Sciatic nerve (tissue), 2 donors: ENCODE results near the gene GPATCH2L. TPM values are rescaled to one million over a fixed set of nuclear protein-coding genes. Genes with fewer than 3 reads are reported as not detected.

Experiments
- ATAC-seq: fragments of 200-7000 bp; cut with Tn5 transposase; one replicate; pipeline ENCODE4 v1.9.1; 2020; ENCODE audit warnings: mild to moderate bottlenecking, moderate library complexity
- DNase-seq: peaks from one replicate; pipeline ENCODE4 v3.0.0-alpha.2; 2020; ENCODE audit warnings: low spot score
- intact Hi-C: fragments of 100-400 bp; cut with DNase I; formaldehyde crosslinking; loops from one replicate; pipeline ENCODE4 v1.14.2; 2022
- total RNA-seq: library from RNA; stranded (reverse); fragmentation: NEBNext Ultra II Directional; extraction: Animal tissue kit (Norgen Biotek cat#: 25700); gene quantifications from one replicate; pipeline ENCODE4 v1.2.1, GENCODE V29; 2021
- donor health status: DM: no; HTN: no; CAD: no.
- donor health status: DM: no; HTN: no; CAD: no.

Gene GPATCH2L
- total RNA-seq, 1 donor from 2014 or later = 59.8 TPM

- intact Hi-C loops = no loop called here
- ATAC-seq = no peak
- no peak for DNase-seq
These were observed 85.7 kb downstream of the GPATCH2L start for GRCh38 chr14:76237349-76237990.

GRCh38 chr14:76245097-76245496, 93.4 kb downstream of the GPATCH2L start:
- ATAC-seq (no peak), DNase-seq (no peak)
- intact Hi-C loops = no loop called here

- ATAC-seq (no peak), DNase-seq (no peak)
- intact Hi-C loops = no loop called here
These were observed 98.6 kb downstream of the GPATCH2L start for GRCh38 chr14:76250302-76250701.

GRCh38 chr14:76252471-76252870, 100.7 kb downstream of the GPATCH2L start:
- intact Hi-C loops = no loop called here
- ATAC-seq (no peak), DNase-seq (no peak)

- DNase-seq (no peak), ATAC-seq (no peak)
- intact Hi-C loops = no loop called here
These were observed 101.4 kb downstream of the GPATCH2L start for GRCh38 chr14:76253111-76253510.

- intact Hi-C loops = no loop called here
- no peak for DNase-seq
- no peak for ATAC-seq
These were observed 104.8 kb downstream of the GPATCH2L start for GRCh38 chr14:76256545-76256944.

- intact Hi-C loops = no loop called here
- peak; percentile 44 for ATAC-seq
These were observed 105.5 kb downstream of the GPATCH2L start for GRCh38 chr14:76257111-76257803.

GRCh38 chr14:76257842-76258397, 106.2 kb downstream of the GPATCH2L start:
- intact Hi-C loops = no loop called here
- no peak for DNase-seq
- no peak for ATAC-seq

More at GRCh38 chr14:76257111-76257803, 105.5 kb downstream of the GPATCH2L start:
- DNase-seq = no peak

- no peak for DNase-seq
These were observed 107.5 kb downstream of the GPATCH2L start for GRCh38 chr14:76259029-76259735.

GRCh38 chr14:76260749-76261148, 109.0 kb downstream of the GPATCH2L start:
- DNase-seq (no peak), ATAC-seq (no peak)
- intact Hi-C loops = no loop called here

More at GRCh38 chr14:76259029-76259735, 107.5 kb downstream of the GPATCH2L start:
- ATAC-seq = no peak
- intact Hi-C loops = no loop called here

- DNase-seq (no peak), ATAC-seq (peak; percentile 84)
- intact Hi-C loops = no loop called here
These were observed 109.7 kb downstream of the GPATCH2L start for GRCh38 chr14:76261371-76261811.

GRCh38 chr14:76262641-76263040, 110.9 kb downstream of the GPATCH2L start:
- intact Hi-C loops = no loop called here
- ATAC-seq (no peak), DNase-seq (no peak)

Other genes starting within 250 kb of the GPATCH2L start
- 31.7 TPM for gene TGFB3, start 169.9 kb upstream of the GPATCH2L start, total RNA-seq
- gene IFT43, start 166.2 kb upstream of the GPATCH2L start, total RNA-seq = 33.8 TPM
- gene ESRRB, start 224.2 kb downstream of the GPATCH2L start, total RNA-seq = 0.18 TPM